SK-N-SH (cell line): ENCODE measurements around the gene REPS2. TPM values are rescaled to one million over a fixed set of nuclear protein-coding genes. Genes with fewer than 3 reads are reported as not detected.

Source experiments
- CTCF ChIA-PET: fragments of 300-600, 350-600 bp; formaldehyde crosslinking; extraction: SDS; loops from one replicate; lab custom pipeline; 2021; lab: Yijun Ruan, JAX
- POLR2A ChIA-PET: fragments of 350-600 bp; sonication (Branson Sonifier 250); formaldehyde crosslinking; extraction: SDS; loops from one replicate; lab custom pipeline; 2020; ENCODE audit warnings: antibody characterized with exemption, inconsistent platforms; lab: Yijun Ruan, JAX
- DNase-seq: peaks from one replicate; pipeline ENCODE4 v3.0.0; 2012
- H2AFZ ChIP-seq: fragments of 200-600 bp; sonication (generic); 2 replicates; pipeline ENCODE4 v1.8.1; 2016; ENCODE audit warnings: antibody characterized with exemption, mild to moderate bottlenecking, low read depth
- H3F3A ChIP-seq: fragments of 200-600 bp; sonication (generic); replicated peaks from 2 replicates; pipeline ENCODE3; 2016; ENCODE audit warnings: antibody characterized with exemption, mild to moderate bottlenecking; ENCODE audit not compliant: insufficient read depth
- H3K27ac ChIP-seq, 2 experiments: fragments of 200-500 bp in 1 of 2; fragments of 200-600 bp in 1 of 2; sonication (Bioruptor generic) in 1 of 2; sonication (generic), shearing (Covaris generic) in 1 of 2; 2 replicates each; pipeline versions ENCODE4 v1.5.1 to v1.6.1; 2014 to 2016; ENCODE audit warnings: low read depth in 2 of 2, inconsistent platforms in 1 of 2, low read length in 1 of 2, mild to moderate bottlenecking in 1 of 2, mixed read lengths in 1 of 2
- H3K27me3 ChIP-seq: fragments of 200-600 bp; sonication (generic), shearing (Covaris generic); 2 replicates; pipeline ENCODE4 v1.6.1; 2016; ENCODE audit warnings: mixed run types; ENCODE audit not compliant: insufficient read depth
- H3K36me3 ChIP-seq, 2 experiments: fragments of 200-500 bp in 1 of 2; fragments of 200-600 bp in 1 of 2; sonication (Bioruptor generic) in 1 of 2; sonication (generic) in 1 of 2; replicated peaks in 1 of 2; 2 replicates each; pipeline versions ENCODE3 to v1.5.1; 2014 to 2016; ENCODE audit warnings: low read length in 1 of 2, mild to moderate bottlenecking in 1 of 2; ENCODE audit not compliant: insufficient read depth in 2 of 2, control insufficient read depth in 1 of 2
- H3K4me1 ChIP-seq, 2 experiments: fragments of 200-500 bp in 1 of 2; fragments of 200-600 bp in 1 of 2; sonication (Bioruptor generic) in 1 of 2; sonication (generic), shearing (Covaris generic) in 1 of 2; 2 replicates each; pipeline versions ENCODE4 v1.5.1 to v1.6.1; 2014 to 2016; ENCODE audit warnings: low read depth in 1 of 2, low read length in 1 of 2, mixed run types in 1 of 2; ENCODE audit not compliant: insufficient read depth in 2 of 2, control insufficient read depth in 1 of 2
- H3K4me2 ChIP-seq: fragments of 200-600 bp; sonication (generic), shearing (Covaris generic); 2 replicates; pipeline ENCODE4 v1.6.1; 2017; ENCODE audit warnings: mixed run types
- H3K4me3 ChIP-seq, 2 experiments: fragments of 200-500 bp in 1 of 2; fragments of 200-600 bp in 1 of 2; sonication (Bioruptor generic) in 1 of 2; sonication (generic), shearing (Covaris generic) in 1 of 2; 2 replicates each; pipeline versions ENCODE4 v1.5.1 to v1.8.1; 2014 to 2016; ENCODE audit warnings: low read depth in 2 of 2, inconsistent platforms in 1 of 2, low read length in 1 of 2, mild to moderate bottlenecking in 1 of 2, mixed read lengths in 1 of 2, moderate library complexity in 1 of 2
- H3K79me2 ChIP-seq: fragments of 200-600 bp; sonication (generic); 2 replicates; pipeline ENCODE4 v1.8.1; 2017; ENCODE audit warnings: mild to moderate bottlenecking; ENCODE audit not compliant: insufficient read depth
- H3K9ac ChIP-seq: fragments of 200-600 bp; sonication (generic); 2 replicates; pipeline ENCODE4 v1.6.1; 2017; ENCODE audit warnings: mixed run types
- H3K9me2 ChIP-seq: fragments of 200-600 bp; sonication (generic); 2 replicates; pipeline ENCODE4 v1.6.1; 2017; ENCODE audit warnings: mixed run types
- H3K9me3 ChIP-seq: fragments of 200-600 bp; sonication (generic); 2 replicates; pipeline ENCODE4 v1.6.1; 2017; ENCODE audit warnings: mixed run types, mild to moderate bottlenecking, moderate library complexity
- H4K20me1 ChIP-seq: fragments of 200-600 bp; sonication (generic); 2 replicates; pipeline ENCODE4 v1.6.1; 2017; ENCODE audit warnings: mild to moderate bottlenecking, mixed run types; ENCODE audit not compliant: insufficient read depth
- FOXM1 ChIP-seq: IDR thresholded peaks from 2 replicates; pipeline ENCODE4 v1.4.0; 2012; ENCODE audit warnings: low read depth, mild to moderate bottlenecking
- GABPA ChIP-seq: IDR thresholded peaks from 2 replicates; pipeline ENCODE4 v1.4.0; 2012; ENCODE audit warnings: low read depth, mild to moderate bottlenecking
- IRF3 ChIP-seq: fragments of 150-350 bp; IDR thresholded peaks from 2 replicates; pipeline ENCODE4 v1.6.1; 2016; ENCODE audit warnings: mild to moderate bottlenecking, low read depth, low read length
- JUND ChIP-seq: IDR thresholded peaks from 2 replicates; pipeline ENCODE4 v1.4.0; 2012
- NRF1 ChIP-seq: IDR thresholded peaks from 2 replicates; pipeline ENCODE4 v1.6.1; 2012; ENCODE audit warnings: low read depth, mild to moderate bottlenecking, low read length
- PBX3 ChIP-seq: IDR thresholded peaks from 2 replicates; pipeline ENCODE4; 2012
- RCOR1 ChIP-seq: fragments of 150-350 bp; IDR thresholded peaks from 2 replicates; pipeline ENCODE4 v1.6.1; 2017; ENCODE audit warnings: antibody characterized with exemption, low read length
- REST ChIP-seq: IDR thresholded peaks from 2 replicates; pipeline ENCODE4 v1.6.1; 2012; ENCODE audit warnings: mild to moderate bottlenecking, low read depth, low read length, moderate library complexity
- RFX5 ChIP-seq: IDR thresholded peaks from 2 replicates; pipeline ENCODE4 v1.6.1; 2012; ENCODE audit warnings: mild to moderate bottlenecking, improper control_type of control experiment, low read length
- TEAD4 ChIP-seq: IDR thresholded peaks from 2 replicates; pipeline ENCODE4 v1.4.0; 2012; ENCODE audit warnings: mild to moderate bottlenecking, borderline replicate concordance; ENCODE audit not compliant: insufficient read depth
- ZBTB33 ChIP-seq: IDR thresholded peaks from 2 replicates; pipeline ENCODE4 v1.4.0; 2012; ENCODE audit warnings: low read depth, borderline replicate concordance
- WGBS: methylation state at CpG from one replicate; pipeline ENCODE4 v1.1.6; 2017; ENCODE audit warnings: low lambda C conversion rate; 5-methylcytosine and 5-hydroxymethylcytosine counted together
- polyA plus RNA-seq, 3 experiments: library from polyadenylated mRNA; depleted of rRNA; stranded (reverse); fragments of >200 nt; gene quantifications; 2 replicates each; pipeline ENCODE4 v1.2.3, GENCODE V29; 2012

Gene REPS2
- polyA plus RNA-seq, 1 of the 3 experiments (the other 2 are of a cell fraction), result 0.62 TPM

GRCh38 chrX:17017134-17017533, 70.7 kb downstream of the REPS2 start:
- Histone ChIP-seq H3K27ac (no peak overlapping the region), H3K4me1 (peaks cover 0 to 5% of the 10 kb centered on the region in 2 experiments; a peak in 1 of 4 replicates), H3K4me3 (no peak overlapping the region), H4K20me1 (no peaks in the 10 kb centered on the region), H3K4me2 (no peak overlapping the region), H3F3A (peaks cover 3% of the 10 kb centered on the region), H3K36me3 (no peaks in the 10 kb centered on the region), H3K9me3 (no peaks in the 10 kb centered on the region), H3K9me2 (no peaks in the 10 kb centered on the region), H2AFZ (no peak overlapping the region), H3K9ac (no peak overlapping the region), H3K27me3 (no peaks in the 10 kb centered on the region; the same call in 1 of the 2 replicates), H3K79me2 (no peaks in the 10 kb centered on the region)
- ChIA-PET POLR2A (no interaction called here), CTCF (interaction anchor here (0.9 to 1.4 kb wide), 2 partner anchors 21 to 29 kb away, joined by 3 to 4 read pairs; no protein-coding TSS in a partner anchor)
- TF ChIP-seq FOXM1 (no peak), TEAD4 (no peak), PBX3 (no peak), ZBTB33 (no peak), GABPA (no peak)
- DNase-seq, result no peak
- 36% methylated on average over 4 of the region's 4 CpGs for WGBS

GRCh38 chrX:17020356-17020755, 73.9 kb downstream of the REPS2 start:
- DNase-seq, result no peak
- no peak overlapping the region for H2AFZ ChIP-seq
- 54% methylated on average over 2 of the region's 2 CpGs for WGBS
- no peak overlapping the region for H3K4me3 ChIP-seq
- H3K4me1 ChIP-seq, result peaks cover 4 to 5% of the 10 kb centered on the region in 2 experiments; a peak in 2 of 4 replicates
- no peaks in the 10 kb centered on the region for H3K9me2 ChIP-seq
- no peak overlapping the region for H3K4me2 ChIP-seq
- H3K27me3 ChIP-seq, result no peaks in the 10 kb centered on the region
- no peaks in the 10 kb centered on the region for H3K36me3 ChIP-seq
- no peak for TF ChIP-seq NRF1
- TF ChIP-seq IRF3, result no peak
- TF ChIP-seq RCOR1, result no peak
- TF ChIP-seq RFX5, result no peak
- no peak for TF ChIP-seq REST
- TF ChIP-seq JUND, result no peak
- no peak overlapping the region for H3K27ac ChIP-seq
- ChIA-PET CTCF (interaction anchor here (1.1 to 1.3 kb wide), 3 partner anchors 9 to 26 kb away, joined by 3 to 5 read pairs (median 4); no protein-coding TSS in a partner anchor), POLR2A (no interaction called here)
- no peak overlapping the region for H3K9ac ChIP-seq
- no peaks in the 10 kb centered on the region for H4K20me1 ChIP-seq
- H3F3A ChIP-seq, result peaks cover 10% of the 10 kb centered on the region
- H3K79me2 ChIP-seq, result no peaks in the 10 kb centered on the region
- H3K9me3 ChIP-seq, result no peaks in the 10 kb centered on the region
